ENCODE data around the gene DBF4B. TPM values are rescaled to one million over a fixed set of nuclear protein-coding genes. Genes with fewer than 3 reads are reported as not detected.

DBF4B gene
- total and polyA plus RNA-seq, 2 donors from 2014 or later: 1.8 to 3.5 TPM

DNA sequence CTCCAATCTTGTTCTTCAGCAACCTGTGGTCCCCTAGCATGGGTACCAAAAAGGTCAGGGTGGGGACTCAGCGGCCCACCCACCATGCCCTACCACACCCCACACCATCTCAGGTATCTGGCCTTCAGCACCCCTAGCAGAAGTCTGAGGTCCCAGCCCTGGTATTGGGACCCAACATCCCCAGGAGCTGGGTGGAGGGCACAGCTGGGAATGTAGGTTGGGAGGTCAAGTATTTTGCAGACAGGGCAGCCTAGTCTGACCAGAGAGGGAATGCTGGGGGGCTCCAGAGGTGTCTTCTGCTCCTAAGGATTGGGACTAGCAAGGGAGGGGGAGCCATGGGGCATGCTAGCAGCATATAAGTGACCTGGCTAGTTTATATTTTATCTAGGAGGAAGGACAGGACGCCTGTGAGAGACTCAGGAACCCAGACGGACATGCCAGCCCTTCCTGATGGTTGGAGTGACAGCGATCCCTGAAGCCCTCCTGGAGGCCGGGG lies 49.5 kb downstream of the DBF4B start:
- intact Hi-C loops (cut with DNase I): no loop called here
- H3K4me1 ChIP-seq (ENCODE audit: control insufficient read depth in 2 of 3, insufficient read depth in 2 of 3, low read depth in 1 of 3, low read length in 3 of 3): peaks cover 0 to 4% (median 0%) of the 10 kb centered on the region in 3 donors
- no peak overlapping the region for H3K27ac ChIP-seq (ENCODE audit: low read depth in 2 of 2, low read length in 2 of 2)
- H3K9me3 ChIP-seq (ENCODE audit: control insufficient read depth in 2 of 3, insufficient read depth in 1 of 3, low read length in 3 of 3): no peaks in the 10 kb centered on the region
- no peak overlapping the region for H3K9ac ChIP-seq (ENCODE audit: low read length in 3 of 3)
- no peaks in the 10 kb centered on the region for H3K36me3 ChIP-seq (ENCODE audit: control insufficient read depth in 2 of 3, insufficient read depth in 3 of 3, low read length in 3 of 3)
- FAIRE-seq (no peak), DNase-seq (peak in 1 of 5 donors; percentile 33)
- TF ChIP-seq CTCF (IDR thresholded peaks at IDR 0.05; ENCODE audit: borderline replicate concordance, extremely low read depth, insufficient read depth): no peak
- H3K4me3 ChIP-seq (ENCODE audit: low read length in 3 of 3): no peak overlapping the region
- no peaks in the 10 kb centered on the region for H3K27me3 ChIP-seq (ENCODE audit: control insufficient read depth, insufficient read depth, low read length)

DNA sequence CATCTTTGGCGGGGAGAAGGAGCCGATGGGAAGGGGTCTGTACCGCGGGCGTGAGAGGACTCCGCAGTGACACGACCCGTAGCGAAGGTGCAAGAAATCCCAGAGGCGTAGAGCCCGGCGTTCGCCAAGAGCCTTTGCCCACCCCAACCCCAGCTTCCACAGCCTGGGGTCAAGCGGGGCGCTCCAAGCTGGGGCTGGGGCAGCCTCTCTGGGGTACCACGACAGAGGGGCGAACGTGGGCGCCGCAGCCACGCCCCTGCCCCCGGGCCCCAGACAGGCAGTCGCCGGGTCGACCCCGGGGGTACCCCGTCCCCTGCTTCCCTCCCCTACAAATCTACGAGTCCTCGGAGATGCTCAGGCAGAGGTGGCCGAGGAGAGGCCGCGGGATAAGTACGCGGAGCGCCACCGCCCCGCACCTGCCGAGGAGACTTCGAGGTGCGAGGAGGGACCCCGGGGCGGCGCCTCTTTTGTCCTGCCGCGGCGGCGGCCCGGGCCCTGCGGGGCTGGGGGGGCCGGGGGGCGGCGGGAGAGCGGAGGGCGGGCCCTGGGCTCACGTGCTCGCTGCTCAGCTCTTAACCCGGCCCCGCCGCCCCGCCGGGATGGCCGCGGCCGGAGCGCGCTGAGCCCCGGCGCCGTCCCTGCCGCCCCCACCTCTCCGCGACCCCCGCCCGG lies 50.1 kb downstream of the DBF4B start, which contains the start of gene ADAM11:
TSS of gene ADAM11 (plus strand) at position 575 of the 672 bp plus-strand sequence. CDS start 212 bp downstream, outside the sequence.
- FAIRE-seq: no peak
- TF ChIP-seq CTCF (IDR thresholded peaks at IDR 0.05; ENCODE audit: borderline replicate concordance, extremely low read depth, insufficient read depth): no peak

DNA sequence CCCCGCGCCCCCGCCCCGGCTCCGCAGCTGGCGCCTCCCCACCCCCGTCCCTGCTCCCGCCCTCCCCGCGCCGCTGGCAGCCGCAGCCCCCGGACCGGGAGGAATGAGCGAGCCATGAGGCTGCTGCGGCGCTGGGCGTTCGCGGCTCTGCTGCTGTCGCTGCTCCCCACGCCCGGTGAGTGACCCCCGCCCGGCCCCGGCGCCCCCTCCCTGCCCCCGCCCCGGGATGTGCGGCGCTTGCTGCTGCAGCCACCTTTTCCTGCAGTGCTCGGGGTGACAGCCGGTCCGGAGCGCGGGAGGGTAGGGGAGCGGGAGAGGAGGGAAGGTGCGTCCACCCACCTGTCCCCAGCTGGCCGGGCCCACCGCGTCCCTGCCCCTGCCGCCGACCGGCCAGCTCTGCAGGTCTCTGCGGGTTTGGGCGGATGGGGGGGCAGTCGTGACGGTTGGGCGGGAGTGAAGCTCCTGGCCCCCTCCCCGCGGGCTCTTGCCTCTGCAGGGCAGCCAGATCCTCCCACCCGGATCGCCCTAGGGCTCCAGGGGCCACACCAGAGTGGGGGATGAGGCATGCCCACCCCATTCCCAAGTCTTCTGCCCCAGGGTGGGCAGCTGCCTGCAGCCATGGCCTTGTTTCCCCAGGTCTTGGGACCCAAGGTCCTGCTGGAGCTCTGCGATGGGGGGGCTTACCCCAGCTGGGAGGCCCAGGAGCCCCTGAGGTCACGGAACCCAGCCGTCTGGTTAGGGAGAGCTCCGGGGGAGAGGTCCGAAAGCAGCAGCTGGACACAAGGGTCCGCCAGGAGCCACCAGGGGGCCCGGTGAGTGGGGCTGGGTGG lies 50.8 kb downstream of the DBF4B start:
- Histone ChIP-seq H3K4me3 (ENCODE audit: low read length in 3 of 3) (no peak overlapping the region), H3K9ac (ENCODE audit: low read length in 3 of 3) (no peak overlapping the region), H3K27ac (ENCODE audit: low read depth in 2 of 2, low read length in 2 of 2) (no peak overlapping the region), H3K9me3 (ENCODE audit: control insufficient read depth in 2 of 3, insufficient read depth in 1 of 3, low read length in 3 of 3) (no peaks in the 10 kb centered on the region), H3K36me3 (ENCODE audit: control insufficient read depth in 2 of 3, insufficient read depth in 3 of 3, low read length in 3 of 3) (no peaks in the 10 kb centered on the region), H3K27me3 (ENCODE audit: control insufficient read depth, insufficient read depth, low read length) (no peaks in the 10 kb centered on the region), H3K4me1 (ENCODE audit: control insufficient read depth in 2 of 3, insufficient read depth in 2 of 3, low read depth in 1 of 3, low read length in 3 of 3) (peaks cover 0 to 4% (median 0%) of the 10 kb centered on the region in 3 donors)
- DNase-seq (peak in 4 of 5 donors; percentile 23 to 73 (median 46)), FAIRE-seq (no peak)
- intact Hi-C loops (cut with DNase I): no loop called here
- TF ChIP-seq CTCF (IDR thresholded peaks at IDR 0.05; ENCODE audit: borderline replicate concordance, extremely low read depth, insufficient read depth): no peak

More for the DNA sequence above, 50.1 kb downstream of the DBF4B start, which contains the start of gene ADAM11:
- intact Hi-C loops (cut with DNase I): no loop called here
- H3K4me1 ChIP-seq (ENCODE audit: control insufficient read depth in 2 of 3, insufficient read depth in 2 of 3, low read depth in 1 of 3, low read length in 3 of 3): peaks cover 0 to 4% (median 0%) of the 10 kb centered on the region in 3 donors
- H3K4me3 ChIP-seq (ENCODE audit: low read length in 3 of 3): no peak within 1 kb of the TSS
- H3K36me3 ChIP-seq (ENCODE audit: control insufficient read depth in 2 of 3, insufficient read depth in 3 of 3, low read length in 3 of 3): no peaks in the 10 kb centered on the region
- DNase-seq: peak in 4 of 5 donors; percentile 27 to 76 (median 56)
- no peaks in the 10 kb centered on the region for H3K27me3 ChIP-seq (ENCODE audit: control insufficient read depth, insufficient read depth, low read length)
- H3K27ac ChIP-seq (ENCODE audit: low read depth in 2 of 2, low read length in 2 of 2): no peak within 1 kb of the TSS
- no peak within 1 kb of the TSS for H3K9ac ChIP-seq (ENCODE audit: low read length in 3 of 3)
- H3K9me3 ChIP-seq (ENCODE audit: control insufficient read depth in 2 of 3, insufficient read depth in 1 of 3, low read length in 3 of 3): no peaks in the 10 kb centered on the region
